Lower lobe of right lung (tissue), 2 donors: ENCODE measurements around the gene KRTAP19-3. TPM values are rescaled to one million over a fixed set of nuclear protein-coding genes. Genes with fewer than 3 reads are reported as not detected.

Source experiments
- ATAC-seq, 2 donors: fragments of 200-7000 bp; cut with Tn5 transposase; one replicate each; pipeline ENCODE4 v1.9.1; 2020 to 2022; ENCODE audit warnings: mild to moderate bottlenecking in 2 of 2, moderate library complexity in 2 of 2
- DNase-seq: peaks from one replicate; pipeline ENCODE4 v3.0.0-alpha.2; 2020
- H3K27ac ChIP-seq: fragments of 200-600 bp; one replicate; pipeline ENCODE4 v1.8.0; 2022
- H3K27me3 ChIP-seq: fragments of 200-600 bp; one replicate; pipeline ENCODE4 v1.8.0; 2022; ENCODE audit warnings: low read depth
- H3K36me3 ChIP-seq: fragments of 200-600 bp; one replicate; pipeline ENCODE4 v1.8.0; 2022; ENCODE audit warnings: mild to moderate bottlenecking
- H3K4me1 ChIP-seq: fragments of 200-600 bp; one replicate; pipeline ENCODE4 v1.8.0; 2022
- H3K4me3 ChIP-seq: fragments of 200-600 bp; one replicate; pipeline ENCODE4 v1.8.0; 2022; ENCODE audit warnings: mild to moderate bottlenecking
- H3K9me3 ChIP-seq: fragments of 200-600 bp; one replicate; pipeline ENCODE4 v1.8.0; 2022
- CTCF ChIP-seq: fragments of 200-600 bp; IDR thresholded peaks from one replicate; pipeline ENCODE4 v1.8.0; 2022; ENCODE audit warnings: antibody characterized with exemption, mild to moderate bottlenecking
- intact Hi-C: fragments of 100-400 bp; cut with DNase I; formaldehyde crosslinking; loops from one replicate; pipeline ENCODE4 v1.11.0; 2022
- total RNA-seq: library from RNA; stranded (reverse); fragmentation: NEBNext Ultra II Directional; extraction: Animal tissue kit (Norgen Biotek cat#: 25700); gene quantifications from one replicate; pipeline ENCODE4 v1.2.1, GENCODE V29; 2021
- donor health status: DM: no; HTN: yes; CAD: no; lungs with severe emphysema.

The KRTAP19-3 gene
- total RNA-seq, 1 donor from 2014 or later = not detected

GRCh38 chr21:30497065-30497464 is 5.3 kb upstream of the KRTAP19-3 start, which contains the start of gene KRTAP19-4:
Gene KRTAP19-4, minus strand, starts transcription at chr21:30497165. Its CDS starts 55 bp downstream, at chr21:30497110.
- H3K4me3 ChIP-seq = no peak within 1 kb of the TSS
- ATAC-seq = no peak
- no peaks in the 10 kb centered on the region for H3K4me1 ChIP-seq
- no peaks in the 10 kb centered on the region for H3K9me3 ChIP-seq
- no peak within 1 kb of the TSS for H3K27ac ChIP-seq
- DNase-seq = no peak
- no peak for TF ChIP-seq CTCF
- intact Hi-C loops = no loop called here
- H3K36me3 ChIP-seq = no peaks in the 10 kb centered on the region
- no peaks in the 10 kb centered on the region for H3K27me3 ChIP-seq

GRCh38 chr21:30487336-30487735 is 4.5 kb downstream of the KRTAP19-3 start, which contains the start of gene KRTAP19-2:
Gene KRTAP19-2, minus strand, starts transcription at chr21:30487436. Its CDS starts 88 bp downstream, at chr21:30487348.
- no peak for DNase-seq
- Histone ChIP-seq H3K27ac (no peak within 1 kb of the TSS), H3K27me3 (no peaks in the 10 kb centered on the region), H3K4me3 (no peak within 1 kb of the TSS), H3K4me1 (no peaks in the 10 kb centered on the region), H3K36me3 (no peaks in the 10 kb centered on the region), H3K9me3 (no peaks in the 10 kb centered on the region)
- no peak for TF ChIP-seq CTCF
- intact Hi-C loops = no loop called here
- no peak for ATAC-seq

- H3K36me3 ChIP-seq = no peaks in the 10 kb centered on the region
- H3K27me3 ChIP-seq = no peaks in the 10 kb centered on the region
- no peak overlapping the region for H3K4me3 ChIP-seq
- no peaks in the 10 kb centered on the region for H3K4me1 ChIP-seq
- no peaks in the 10 kb centered on the region for H3K9me3 ChIP-seq
- DNase-seq (no peak), ATAC-seq (no peak)
- TF ChIP-seq CTCF = no peak
- H3K27ac ChIP-seq = no peak overlapping the region
- intact Hi-C loops = no loop called here
These were observed 5.6 kb downstream of the KRTAP19-3 start for GRCh38 chr21:30486180-30486579.

GRCh38 chr21:30482130-30482529 is 9.7 kb downstream of the KRTAP19-3 start:
- Histone ChIP-seq H3K4me3 (no peak overlapping the region), H3K27ac (no peak overlapping the region), H3K4me1 (no peaks in the 10 kb centered on the region), H3K36me3 (no peaks in the 10 kb centered on the region), H3K27me3 (no peaks in the 10 kb centered on the region), H3K9me3 (no peaks in the 10 kb centered on the region)
- DNase-seq (no peak), ATAC-seq (no peak)
- TF ChIP-seq CTCF = no peak
- intact Hi-C loops = no loop called here

GRCh38 chr21:30480145-30480544 is 11.7 kb downstream of the KRTAP19-3 start, which contains the start of gene KRTAP19-1:
Gene KRTAP19-1, minus strand, starts transcription at chr21:30480367. Its CDS starts 50 bp downstream, at chr21:30480317.
- TF ChIP-seq CTCF = no peak
- no peak for ATAC-seq
- Histone ChIP-seq H3K36me3 (no peaks in the 10 kb centered on the region), H3K27ac (no peak within 1 kb of the TSS), H3K27me3 (no peaks in the 10 kb centered on the region), H3K4me3 (no peak within 1 kb of the TSS), H3K4me1 (no peaks in the 10 kb centered on the region), H3K9me3 (no peaks in the 10 kb centered on the region)
- DNase-seq = no peak
- intact Hi-C loops = no loop called here
